ENCODE results near the gene CFAP52. TPM values are rescaled to one million over a fixed set of nuclear protein-coding genes. Genes with fewer than 3 reads are reported as not detected.
A peak's percentile ranks its signal among the peaks of the same experiment; 100 is the strongest.

The CFAP52 gene
- total and polyA plus RNA-seq, 2 of the 13 experiments (the other 11 are each of a cell fraction or from before 2014, with no cell fraction given), result not detected

GRCh38 chr17:9644910-9645751 is 68.7 kb downstream of the CFAP52 start, which contains the start of gene USP43 (continued):
- TF ChIP-seq ZKSCAN8 (CRISPR knock-in tag; IDR thresholded peaks at IDR 0.05; ENCODE audit: borderline replicate concordance) (peak; percentile 54; the same call in 1 of the 2 replicates), ZNF552 (CRISPR knock-in tag; IDR thresholded peaks at IDR 0.05; ENCODE audit: borderline replicate concordance) (no peak), ZNF746 (CRISPR knock-in tag; IDR thresholded peaks at IDR 0.05) (0 out of 2 replicates have a peak, but pooled peaks have one; percentile 20), ZFY (CRISPR knock-in tag; IDR thresholded peaks at IDR 0.05) (peak; percentile 9; the same call in 1 of the 2 replicates), ZNF614 (CRISPR knock-in tag; IDR thresholded peaks at IDR 0.05; ENCODE audit: borderline replicate concordance) (peak; percentile 15; the same call in 1 of the 2 replicates), PHF20 (CRISPR knock-in tag; IDR thresholded peaks at IDR 0.05) (peak; percentile 43; the same call in 1 of the 2 replicates), ZNF331 (CRISPR knock-in tag; IDR thresholded peaks at IDR 0.05) (0 out of 2 replicates have a peak, but pooled peaks have one; percentile 45), ZNF235 (CRISPR knock-in tag; IDR thresholded peaks at IDR 0.05; ENCODE audit: borderline replicate concordance) (0 out of 2 replicates have a peak, but pooled peaks have one; percentile 43), ZNF335 (CRISPR knock-in tag; IDR thresholded peaks at IDR 0.05) (0 out of 2 replicates have a peak, but pooled peaks have one; percentile 40), SALL1 (CRISPR knock-in tag; IDR thresholded peaks at IDR 0.05) (peak; percentile 43; the same call in 1 of the 2 replicates), EP300 (IDR thresholded peaks at IDR 0.05; ENCODE audit: low read depth in 2 of 2, low read length in 2 of 2) (0 out of 4 replicates have a peak, but pooled peaks of 1 of the 2 experiments have one; percentile 3), EP300 (CRISPR knock-in tag; IDR thresholded peaks at IDR 0.05; ENCODE audit: borderline replicate concordance) (no peak), ZFP90 (CRISPR knock-in tag; IDR thresholded peaks at IDR 0.05; ENCODE audit: borderline replicate concordance) (peak; percentile 20; the same call in 1 of the 2 replicates), HOXA3 (CRISPR knock-in tag; IDR thresholded peaks at IDR 0.05) (peak; percentile 9; the same call in 1 of the 2 replicates), MTF2 (CRISPR knock-in tag; IDR thresholded peaks at IDR 0.05; ENCODE audit: borderline replicate concordance) (0 out of 2 replicates have a peak, but pooled peaks have one; percentile 15), BATF2 (CRISPR knock-in tag; IDR thresholded peaks at IDR 0.05) (0 out of 2 replicates have a peak, but pooled peaks have one; percentile 26), ZNF549 (CRISPR knock-in tag; IDR thresholded peaks at IDR 0.05) (no peak), ZNF142 (CRISPR knock-in tag; IDR thresholded peaks at IDR 0.05) (no peak), ZFP82 (CRISPR knock-in tag; IDR thresholded peaks at IDR 0.05; ENCODE audit: borderline replicate concordance) (peak; percentile 37; the same call in 1 of the 2 replicates), SMC3 (IDR thresholded peaks at IDR 0.05; ENCODE audit: low read length) (no peak)
- TF ChIP-seq, protein P1, sequence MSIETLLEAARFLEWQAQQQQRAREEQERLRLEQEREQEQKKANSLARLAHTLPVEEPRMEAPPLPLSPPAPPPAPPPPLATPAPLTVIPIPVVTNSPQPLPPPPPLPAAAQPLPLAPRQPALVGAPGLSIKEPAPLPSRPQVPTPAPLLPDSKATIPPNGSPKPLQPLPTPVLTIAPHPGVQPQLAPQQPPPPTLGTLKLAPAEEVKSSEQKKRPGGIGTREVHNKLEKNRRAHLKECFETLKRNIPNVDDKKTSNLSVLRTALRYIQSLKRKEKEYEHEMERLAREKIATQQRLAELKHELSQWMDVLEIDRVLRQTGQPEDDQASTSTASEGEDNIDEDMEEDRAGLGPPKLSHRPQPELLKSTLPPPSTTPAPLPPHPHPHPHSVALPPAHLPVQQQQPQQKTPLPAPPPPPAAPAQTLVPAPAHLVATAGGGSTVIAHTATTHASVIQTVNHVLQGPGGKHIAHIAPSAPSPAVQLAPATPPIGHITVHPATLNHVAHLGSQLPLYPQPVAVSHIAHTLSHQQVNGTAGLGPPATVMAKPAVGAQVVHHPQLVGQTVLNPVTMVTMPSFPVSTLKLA (IDR thresholded peaks at IDR 0.05), result no peak
